Stimulated activated CD4-positive, alpha-beta T cell treated with anti-CD3 and anti-CD28 coated beads, Interleukin-1b, Interleukin-23, amount 100 ng/mL, for 48 hours (primary cell): Measurements from ENCODE around the gene SERPINE2.

Source experiments
- DNase-seq: peaks from one replicate; pipeline ENCODE4 v3.0.0-alpha.2; 2020

SERPINE2 gene

GRCh38 chr2:223937535-223937934 is 101.6 kb downstream of the SERPINE2 start:
- no peak for DNase-seq

GRCh38 chr2:223936862-223937326 is 102.2 kb downstream of the SERPINE2 start:
- DNase-seq = no peak

GRCh38 chr2:223935459-223936125 is 103.5 kb downstream of the SERPINE2 start:
- DNase-seq = no peak

DNA sequence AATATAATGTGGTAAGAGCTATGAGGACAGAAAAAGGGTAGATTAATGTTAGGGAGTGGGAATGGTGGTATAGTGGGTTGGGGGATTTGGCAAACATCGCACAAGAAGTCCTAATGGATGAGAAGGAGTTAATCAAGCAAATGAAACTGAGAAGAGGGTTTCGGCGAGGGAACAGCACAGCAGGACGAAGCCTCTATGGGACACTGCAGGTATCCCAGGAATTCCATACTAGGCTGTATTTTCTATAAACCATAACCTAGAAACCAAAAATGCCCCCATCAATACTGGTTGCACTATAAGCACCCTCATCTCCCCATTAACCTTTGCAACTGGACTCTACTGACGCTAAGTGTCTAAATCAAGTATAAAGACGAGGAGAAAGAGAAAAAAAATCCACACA is 104.2 kb downstream of the SERPINE2 start:
- no peak for DNase-seq

GRCh38 chr2:223932816-223933800 is 106.0 kb downstream of the SERPINE2 start:
- DNase-seq = no peak

- no peak for DNase-seq
These were observed 108.7 kb downstream of the SERPINE2 start for GRCh38 chr2:223930103-223930976.

DNA sequence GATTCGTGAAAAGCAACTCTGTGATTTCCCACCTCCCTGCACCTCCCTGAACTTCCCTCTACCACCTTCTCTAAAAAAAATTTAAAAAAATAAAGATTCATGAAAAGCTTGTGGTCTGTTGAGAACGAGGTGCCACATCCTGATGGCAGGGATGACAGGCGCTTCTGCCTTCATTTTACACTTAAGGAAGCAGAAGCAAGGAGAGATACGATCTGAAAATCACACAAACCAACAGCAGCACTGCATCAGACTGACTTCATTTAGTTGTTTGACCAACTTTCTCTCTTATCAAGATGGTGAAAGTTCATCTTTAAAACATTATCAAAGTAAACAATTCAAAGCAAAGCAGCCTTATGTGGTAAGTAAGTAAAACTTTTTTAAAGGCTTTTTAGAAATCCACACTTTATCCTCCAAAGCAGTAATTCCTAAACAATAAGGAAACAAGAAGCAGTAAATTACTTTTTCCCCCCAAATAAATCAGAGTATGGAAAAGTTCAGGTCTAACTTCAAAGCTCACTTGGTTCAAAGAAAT is 109.4 kb downstream of the SERPINE2 start:
- DNase-seq = no peak

GRCh38 chr2:223928113-223929006 is 110.7 kb downstream of the SERPINE2 start:
- no peak for DNase-seq

DNA sequence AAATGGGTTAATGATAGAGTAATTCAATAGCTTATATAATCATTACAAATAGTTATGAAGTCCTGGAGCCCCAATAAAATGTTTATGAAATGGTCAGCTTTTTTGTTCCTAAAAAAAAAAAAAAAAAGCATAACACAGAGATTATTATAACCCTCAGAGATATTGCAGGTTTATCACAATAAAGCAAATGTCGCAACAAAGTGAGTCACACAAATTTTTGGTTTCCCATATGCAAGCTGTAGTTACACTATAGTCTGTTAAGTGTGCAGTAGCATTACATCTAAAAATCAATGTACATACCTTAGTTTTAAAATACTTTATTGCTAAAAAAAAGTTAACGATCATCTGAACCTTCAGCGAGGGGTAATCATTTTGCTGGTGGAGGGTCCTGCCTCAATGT is 114.0 kb downstream of the SERPINE2 start:
- no peak for DNase-seq
